Measurements from ENCODE around the gene C1QTNF2.

The C1QTNF2 gene

GRCh38 chr5:160387445-160387844 is 17.0 kb upstream of the C1QTNF2 start:
- DNase-seq (ENCODE audit: low read depth, low spot score) = no peak
- ChIA-PET CTCF (interaction anchor here (1.2 kb wide), 1 partner anchor 366 kb away, joined by 4 read pairs; no protein-coding TSS in a partner anchor), POLR2A (no interaction called here)
- no peak overlapping the region for H3K4me3 ChIP-seq (ENCODE audit: low read depth, low read length)
- TF ChIP-seq, protein P1, sequence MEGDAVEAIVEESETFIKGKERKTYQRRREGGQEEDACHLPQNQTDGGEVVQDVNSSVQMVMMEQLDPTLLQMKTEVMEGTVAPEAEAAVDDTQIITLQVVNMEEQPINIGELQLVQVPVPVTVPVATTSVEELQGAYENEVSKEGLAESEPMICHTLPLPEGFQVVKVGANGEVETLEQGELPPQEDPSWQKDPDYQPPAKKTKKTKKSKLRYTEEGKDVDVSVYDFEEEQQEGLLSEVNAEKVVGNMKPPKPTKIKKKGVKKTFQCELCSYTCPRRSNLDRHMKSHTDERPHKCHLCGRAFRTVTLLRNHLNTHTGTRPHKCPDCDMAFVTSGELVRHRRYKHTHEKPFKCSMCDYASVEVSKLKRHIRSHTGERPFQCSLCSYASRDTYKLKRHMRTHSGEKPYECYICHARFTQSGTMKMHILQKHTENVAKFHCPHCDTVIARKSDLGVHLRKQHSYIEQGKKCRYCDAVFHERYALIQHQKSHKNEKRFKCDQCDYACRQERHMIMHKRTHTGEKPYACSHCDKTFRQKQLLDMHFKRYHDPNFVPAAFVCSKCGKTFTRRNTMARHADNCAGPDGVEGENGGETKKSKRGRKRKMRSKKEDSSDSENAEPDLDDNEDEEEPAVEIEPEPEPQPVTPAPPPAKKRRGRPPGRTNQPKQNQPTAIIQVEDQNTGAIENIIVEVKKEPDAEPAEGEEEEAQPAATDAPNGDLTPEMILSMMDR (IDR thresholded peaks at IDR 0.05; ENCODE audit: insufficient read depth, low read length, missing control alignments) = no peak

GRCh38 chr5:160385496-160385895 is 15.1 kb upstream of the C1QTNF2 start:
- no peak overlapping the region for H3K4me3 ChIP-seq (ENCODE audit: low read depth, low read length)
- ChIA-PET POLR2A (no interaction called here), CTCF (interaction anchor here (1.4 kb wide), 1 partner anchor 364 kb away, joined by 8 read pairs; no protein-coding TSS in a partner anchor)
- no peak for DNase-seq (ENCODE audit: low read depth, low spot score)
- TF ChIP-seq, protein P1 (IDR thresholded peaks at IDR 0.05; ENCODE audit: insufficient read depth, low read length, missing control alignments) = no peak

GRCh38 chr5:160384681-160385080 is 14.3 kb upstream of the C1QTNF2 start:
- no peak overlapping the region for H3K4me3 ChIP-seq (ENCODE audit: low read depth, low read length)
- POLR2A ChIA-PET = no interaction called here
- TF ChIP-seq, protein P1 (IDR thresholded peaks at IDR 0.05; ENCODE audit: insufficient read depth, low read length, missing control alignments) = no peak
- DNase-seq (ENCODE audit: low read depth, low spot score) = no peak
- CTCF ChIA-PET = interaction anchor here (1.4 kb wide), 1 partner anchor 364 kb away, joined by 4 read pairs; no protein-coding TSS in a partner anchor

DNA sequence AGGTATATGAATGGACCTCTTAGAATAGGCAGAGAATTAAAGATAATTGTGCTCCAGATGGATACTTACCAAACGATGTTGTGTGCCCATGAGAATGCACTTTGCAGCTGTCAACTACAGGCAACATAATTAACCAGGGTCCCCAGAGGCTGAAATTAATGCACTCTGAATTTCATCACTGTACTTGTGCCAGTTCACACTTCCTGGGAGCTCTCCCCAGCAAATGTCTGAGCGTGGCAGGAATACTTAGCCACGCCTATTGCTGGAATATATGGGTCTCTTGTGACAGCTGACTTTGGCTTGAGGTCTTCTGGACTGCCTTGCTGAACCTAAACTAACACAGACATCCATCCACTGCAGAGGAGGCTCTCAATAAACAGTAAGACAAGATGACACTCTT is 11.9 kb upstream of the C1QTNF2 start:
- no peak overlapping the region for H3K4me3 ChIP-seq (ENCODE audit: low read depth, low read length)
- TF ChIP-seq, protein P1 (IDR thresholded peaks at IDR 0.05; ENCODE audit: insufficient read depth, low read length, missing control alignments) = no peak
- CTCF ChIA-PET = interaction anchor here (2.0 to 3.7 kb wide), 2 partner anchors 9 to 360 kb away, joined by 7 to 19 read pairs; no protein-coding TSS in a partner anchor
- no peak for DNase-seq (ENCODE audit: low read depth, low spot score)
- POLR2A ChIA-PET = no interaction called here

DNA sequence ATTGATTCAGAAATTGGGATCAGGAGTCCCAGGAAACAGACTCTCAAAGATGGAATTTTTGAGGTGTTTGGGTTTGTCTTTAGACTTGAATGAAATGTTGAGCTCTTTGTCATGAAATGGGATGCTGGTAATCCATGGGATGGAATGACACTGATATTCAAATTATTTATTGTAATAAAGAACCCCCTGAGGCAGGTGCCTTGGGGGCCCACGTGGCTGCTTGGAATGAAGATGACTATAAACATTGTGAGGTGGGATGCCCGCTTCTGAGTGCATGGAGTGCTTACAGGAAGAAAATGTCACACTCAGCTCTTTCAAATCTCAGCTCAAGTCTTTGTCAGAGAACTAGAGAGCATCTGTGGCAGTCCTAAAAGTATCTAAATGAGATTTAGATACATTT is 9.6 kb upstream of the C1QTNF2 start:
- TF ChIP-seq, protein P1 (IDR thresholded peaks at IDR 0.05; ENCODE audit: insufficient read depth, low read length, missing control alignments) = no peak
- CTCF ChIA-PET = interaction anchor here (1.2 to 3.7 kb wide), 7 partner anchors 8 to 360 kb away, joined by 3 to 19 read pairs (median 3); no protein-coding TSS in a partner anchor
- H3K4me3 ChIP-seq (ENCODE audit: low read depth, low read length) = no peak overlapping the region
- DNase-seq (ENCODE audit: low read depth, low spot score) = no peak
- POLR2A ChIA-PET = no interaction called here

- ChIA-PET POLR2A (no interaction called here), CTCF (interaction anchor here (1.2 to 3.7 kb wide), 7 partner anchors 9 to 359 kb away, joined by 3 to 19 read pairs (median 3); no protein-coding TSS in a partner anchor)
- TF ChIP-seq, protein P1 (IDR thresholded peaks at IDR 0.05; ENCODE audit: insufficient read depth, low read length, missing control alignments) = no peak
- no peak for DNase-seq (ENCODE audit: low read depth, low spot score)
- H3K4me3 ChIP-seq (ENCODE audit: low read depth, low read length) = no peak overlapping the region
These were observed 9.1 kb upstream of the C1QTNF2 start for GRCh38 chr5:160379511-160379910.
